Esophagus muscularis mucosa (tissue), 4 donors: ENCODE measurements around the gene GPR32. TPM values are rescaled to one million over a fixed set of nuclear protein-coding genes. Genes with fewer than 3 reads are reported as not detected.
"Not testable (repeated sequence)": the region's sequence is repeated elsewhere in the genome, so short reads cannot be mapped to it uniquely, and the experiment has no call there.

ENCODE experiments used
- DNase-seq: peaks from one replicate; pipeline ENCODE4 v3.0.0-alpha.2; 2017; ENCODE audit errors: extremely low spot score
- H3K27ac ChIP-seq, 4 donors: fragments of 200-600 bp; sonication (generic); replicated peaks in 1 of 4; 1 replicate in 3 of 4; 2 replicates in 1 of 4; pipeline ENCODE4 v1.5.1; 2016 to 2019; ENCODE audit warnings: mild to moderate bottlenecking in 1 of 4
- H3K27me3 ChIP-seq, 4 donors: fragments of 200-600 bp; sonication (generic); one replicate each; pipeline versions ENCODE4 v1.5.1 to v1.6.0; 2016 to 2019
- H3K36me3 ChIP-seq, 4 donors: fragments of 200-600 bp; sonication (generic); one replicate each; pipeline ENCODE4 v1.5.1; 2016 to 2019
- H3K4me1 ChIP-seq, 4 donors: fragments of 200-600 bp; sonication (generic); one replicate each; pipeline ENCODE4 v1.5.1; 2016 to 2019
- H3K4me3 ChIP-seq, 4 donors: fragments of 200-600 bp; sonication (generic); 1 replicate in 2 of 4; 2 replicates in 2 of 4; pipeline ENCODE4 v1.5.1; 2016 to 2019; ENCODE audit warnings: mild to moderate bottlenecking in 4 of 4, moderate library complexity in 1 of 4
- H3K9me3 ChIP-seq, 4 donors: fragments of 200-600 bp; sonication (generic); 1 replicate in 3 of 4; 2 replicates in 1 of 4; pipeline ENCODE4 v1.5.1; 2016 to 2019
- CTCF ChIP-seq, 3 experiments: fragments of 200-600 bp in 2 of 3; fragments of 450-650 bp in 1 of 3; sonication (generic) in 2 of 3; IDR thresholded peaks; one replicate each; pipeline ENCODE4 v1.5.1; 2017 to 2019; ENCODE audit warnings: antibody characterized with exemption in 3 of 3, mild to moderate bottlenecking in 2 of 3, moderate library complexity in 1 of 3
- EP300 ChIP-seq: sonication (generic); formaldehyde crosslinking; IDR thresholded peaks from one replicate; pipeline ENCODE4 v1.6.1; 2017; ENCODE audit warnings: antibody characterized with exemption
- POLR2A ChIP-seq: fragments of 450-650 bp; IDR thresholded peaks from one replicate; pipeline ENCODE4 v1.6.1; 2017; ENCODE audit warnings: antibody characterized with exemption, moderate library complexity, mild to moderate bottlenecking, low read depth
- POLR2AphosphoS5 ChIP-seq, 2 donors: sonication (generic); formaldehyde crosslinking; IDR thresholded peaks; one replicate each; pipeline ENCODE4 v1.6.1; 2017; ENCODE audit warnings: antibody characterized with exemption in 2 of 2
- WGBS: methylation state at CpG from one replicate; pipeline ENCODE4 v1.1.5; 2018; 5-methylcytosine and 5-hydroxymethylcytosine counted together
- intact Hi-C: fragments of 100-400 bp; cut with DNase I; formaldehyde crosslinking; loops from one replicate; pipeline ENCODE4 v1.15.1; 2023
- total RNA-seq, 4 donors: library from RNA; depleted of rRNA; stranded (reverse); fragments of >200 nt; gene quantifications; one replicate each; pipeline versions ENCODE4 v1.1.0 to v1.2.1, GENCODE V29; 2016

GPR32 gene
- total RNA-seq, result not detected

GRCh38 chr19:50770164-50770563 lies at the start of gene GPR32:
Gene GPR32 (plus strand): TSS chr19:50770464. CDS start chr19:50770601, 137 bp downstream.
- H3K27me3 ChIP-seq, result peaks cover 0 to 86% (median 2%) of the 10 kb centered on the region in 4 donors
- H3K27ac ChIP-seq, H3K4me1 ChIP-seq, intact Hi-C loops, H3K4me3 ChIP-seq, H3K36me3 ChIP-seq, H3K9me3 ChIP-seq, DNase-seq: not testable (repeated sequence)
- 89% methylated on average over 2 of the region's 2 CpGs for WGBS

GRCh38 chr19:50720921-50721381 lies 49.3 kb upstream of the GPR32 start:
- no peak overlapping the region for H3K4me3 ChIP-seq
- no peak for DNase-seq
- intact Hi-C loops, result loop anchor here (5.0 kb wide), 1 partner anchor 61 kb away; no protein-coding TSS in a partner anchor
- 56% methylated on average over 3 of the region's 8 CpGs for WGBS
- no peak overlapping the region for H3K27ac ChIP-seq
- peaks cover 8 to 83% (median 33%) of the 10 kb centered on the region in 4 donors for H3K27me3 ChIP-seq
- H3K4me1 ChIP-seq, result peaks cover 29 to 52% (median 47%) of the 10 kb centered on the region in 4 donors
- no peak for TF ChIP-seq POLR2AphosphoS5 (IDR thresholded peaks at IDR 0.05)
- no peak for TF ChIP-seq EP300
- TF ChIP-seq POLR2A, result no peak
- TF ChIP-seq CTCF (IDR thresholded peaks at IDR 0.05), result no peak
- H3K9me3 ChIP-seq, result no peaks in the 10 kb centered on the region
- H3K36me3 ChIP-seq, result no peaks in the 10 kb centered on the region

GRCh38 chr19:50721441-50722137 lies 48.7 kb upstream of the GPR32 start:
- intact Hi-C loops, result loop anchor here (5.0 kb wide), 1 partner anchor 61 kb away; no protein-coding TSS in a partner anchor
- DNase-seq, result no peak
- WGBS, result 84% methylated on average over 7 of the region's 10 CpGs
- Histone ChIP-seq H3K27ac (no peak overlapping the region), H3K4me1 (peaks cover 29 to 58% (median 47%) of the 10 kb centered on the region in 4 donors), H3K36me3 (no peaks in the 10 kb centered on the region), H3K27me3 (peaks cover 8 to 81% (median 33%) of the 10 kb centered on the region in 4 donors), H3K4me3 (no peak overlapping the region), H3K9me3 (no peaks in the 10 kb centered on the region)
- TF ChIP-seq POLR2AphosphoS5 (IDR thresholded peaks at IDR 0.05), result no peak
- TF ChIP-seq CTCF (IDR thresholded peaks at IDR 0.05), result no peak
- TF ChIP-seq POLR2A, result no peak
- no peak for TF ChIP-seq EP300

GRCh38 chr19:50722201-50723013 lies 47.9 kb upstream of the GPR32 start:
- Histone ChIP-seq H3K9me3 (no peaks in the 10 kb centered on the region), H3K4me3 (peak overlapping the region; percentile 61 to 86 (median 62)), H3K4me1 (peaks cover 29 to 58% (median 47%) of the 10 kb centered on the region in 4 donors), H3K27me3 (peaks cover 8 to 81% (median 31%) of the 10 kb centered on the region in 4 donors), H3K27ac (peak overlapping the region in 3 of 4 donors; percentile 67 to 74 (median 74)), H3K36me3 (no peaks in the 10 kb centered on the region)
- TF ChIP-seq POLR2AphosphoS5 (IDR thresholded peaks at IDR 0.05) (no peak), CTCF (IDR thresholded peaks at IDR 0.05) (no peak), POLR2A (no peak), EP300 (no peak)
- intact Hi-C loops, result loop anchor here (5.0 kb wide), 1 partner anchor 60 kb away; no protein-coding TSS in a partner anchor
- WGBS, result 59% methylated on average over 13 of the region's 15 CpGs
- DNase-seq, result no peak

GRCh38 chr19:50723069-50723468 lies 47.2 kb upstream of the GPR32 start, which contains the start of gene CLEC11A:
Gene CLEC11A (plus strand): TSS chr19:50723364. CDS start chr19:50723526, 162 bp downstream.
- intact Hi-C loops, result loop anchor here (5.0 kb wide), 1 partner anchor 59 kb away; no protein-coding TSS in a partner anchor
- DNase-seq, result no peak
- Histone ChIP-seq H3K4me1 (peaks cover 29 to 57% (median 45%) of the 10 kb centered on the region in 4 donors), H3K27me3 (peaks cover 7 to 81% (median 29%) of the 10 kb centered on the region in 4 donors), H3K4me3 (peak within 1 kb of the TSS; percentile 61 to 86 (median 62)), H3K27ac (peak within 1 kb of the TSS; percentile 36 to 80 (median 70)), H3K36me3 (no peaks in the 10 kb centered on the region), H3K9me3 (no peaks in the 10 kb centered on the region)
- 26% methylated on average over 15 of the region's 15 CpGs for WGBS
- TF ChIP-seq POLR2AphosphoS5 (IDR thresholded peaks at IDR 0.05) (peak in 1 of 2 donors; percentile 13), EP300 (no peak), POLR2A (no peak), CTCF (IDR thresholded peaks at IDR 0.05) (no peak)
